ENCODE measurements around the gene EIF1B.

Gene EIF1B

DNA sequence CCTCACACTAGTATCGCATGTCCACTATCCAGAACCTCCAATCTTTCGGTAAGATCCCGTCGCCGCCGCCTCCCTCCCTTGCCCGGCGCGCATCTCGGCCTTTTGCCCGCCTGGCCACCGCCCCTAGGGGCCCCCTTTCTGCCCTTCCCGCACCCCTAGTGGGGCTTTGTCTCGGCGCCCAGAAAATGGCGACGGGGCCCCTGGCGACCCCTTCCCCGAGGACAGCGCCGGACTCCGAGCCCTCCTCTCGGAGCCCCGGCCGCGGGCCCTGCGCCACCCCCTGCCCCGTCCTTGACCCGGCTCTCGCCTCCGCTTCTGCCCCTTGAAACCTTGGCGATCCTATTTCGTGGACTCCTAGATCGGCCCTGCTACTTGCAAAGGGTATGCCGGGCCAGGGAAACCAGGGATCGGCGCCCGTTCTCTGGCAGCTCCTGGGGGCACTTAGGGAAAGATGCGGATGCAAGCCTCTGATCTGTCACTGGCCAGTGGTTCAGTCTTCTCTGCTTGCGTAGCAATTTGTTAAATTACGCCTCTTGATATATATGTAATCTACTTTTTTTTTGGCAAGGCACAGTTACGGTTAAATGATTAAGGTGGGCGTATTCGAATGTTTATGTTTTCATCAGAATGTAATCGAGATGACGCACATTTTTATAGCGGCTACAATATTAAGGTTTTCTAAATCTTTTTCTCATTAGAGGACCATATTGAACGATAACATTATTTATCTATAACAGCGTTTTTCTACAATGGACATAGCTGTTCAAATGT, 603 bp downstream of the EIF1B start:
- DNase-seq, result no peak

GRCh38 chr3:40310705-40311104, 1.2 kb downstream of the EIF1B start:
- no peak for DNase-seq

GRCh38 chr3:40312661-40313226, 3.2 kb downstream of the EIF1B start:
- DNase-seq, result no peak

DNA sequence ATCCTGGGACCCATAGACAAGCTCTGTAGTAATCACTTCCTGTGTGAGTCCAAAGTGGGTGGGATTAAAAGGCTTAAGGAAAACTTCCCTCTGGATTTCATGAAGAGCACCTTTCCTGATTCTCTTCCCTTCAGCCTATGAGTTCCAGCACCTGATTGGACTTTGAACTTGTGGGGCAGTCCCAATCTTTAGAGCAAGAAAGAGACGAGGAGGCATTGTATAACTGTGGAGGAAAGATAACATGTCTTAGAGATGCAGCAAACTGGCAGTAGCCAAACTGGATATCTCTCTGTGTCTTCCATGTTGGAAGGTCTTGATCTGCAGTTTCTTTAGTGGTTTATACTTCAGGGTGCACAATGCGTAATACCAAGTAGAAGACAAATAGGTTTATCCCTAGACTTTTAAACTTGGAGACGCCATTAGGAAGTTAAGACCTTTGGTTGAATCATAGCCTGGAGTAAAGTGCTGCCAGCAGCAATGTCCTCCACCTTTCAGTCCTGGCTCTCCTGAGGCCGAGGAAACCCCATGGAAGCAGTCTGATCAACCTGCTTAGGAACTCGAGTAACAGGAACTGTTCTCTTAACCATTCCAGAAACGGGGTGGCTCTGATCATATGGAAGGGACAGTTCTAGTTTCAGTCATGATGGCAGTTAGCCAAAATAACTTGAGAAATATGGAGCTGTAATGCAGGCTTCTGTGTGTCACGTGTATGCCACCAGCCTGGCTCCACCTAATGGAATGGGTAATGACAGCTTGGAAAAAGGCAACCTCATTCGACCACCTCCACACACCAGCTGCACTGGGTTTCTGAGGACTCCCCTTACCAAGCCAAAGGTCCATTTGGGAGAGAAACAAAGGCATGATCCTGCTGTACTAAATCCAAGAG, 4.7 kb downstream of the EIF1B start:
- peak; percentile 85 for DNase-seq

GRCh38 chr3:40317061-40317855, 7.8 kb downstream of the EIF1B start:
- peak; percentile 50 for DNase-seq

DNA sequence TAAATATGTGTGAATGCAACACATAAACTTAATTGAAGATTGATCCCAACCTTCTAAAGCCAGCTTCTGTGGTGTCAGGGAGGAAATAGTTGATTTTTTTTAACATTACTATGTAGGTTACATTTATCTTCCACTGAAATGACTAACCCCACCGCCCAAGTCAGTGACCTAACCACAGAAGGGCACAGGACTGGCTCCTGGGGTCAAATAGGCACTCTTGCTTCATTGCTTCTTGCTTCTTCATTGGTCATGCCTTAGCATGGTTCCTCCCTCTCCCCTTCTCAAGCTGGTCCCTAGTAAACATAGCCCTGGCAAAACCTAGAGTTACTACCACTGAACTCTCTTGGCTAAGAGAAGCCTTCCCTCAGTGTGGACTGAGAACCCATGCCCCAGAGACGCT, 12.3 kb downstream of the EIF1B start:
- peak; percentile 19 for DNase-seq

GRCh38 chr3:40323946-40324345, 14.4 kb downstream of the EIF1B start:
- DNase-seq, result no peak

- no peak for DNase-seq
Observed at GRCh38 chr3:40324621-40325020, 15.1 kb downstream of the EIF1B start.

DNA sequence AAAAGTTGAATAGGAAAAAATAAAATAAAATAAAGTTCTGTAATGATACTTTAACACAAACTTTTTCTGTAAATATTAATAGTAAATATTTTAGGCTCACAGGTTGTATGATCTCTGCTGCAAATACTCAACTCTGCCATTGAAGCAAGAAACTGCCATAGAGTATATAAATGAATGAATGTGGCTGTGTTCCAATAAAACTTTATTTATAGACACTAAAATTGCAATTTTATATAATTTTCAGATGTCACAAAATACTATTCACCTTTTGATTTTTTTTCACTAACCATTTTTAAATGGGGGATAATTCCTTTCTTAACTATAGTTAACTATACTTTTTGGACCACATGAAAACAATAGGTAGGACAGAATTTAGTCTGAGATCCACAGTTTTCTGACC, 16.0 kb downstream of the EIF1B start:
- no peak for DNase-seq

- no peak for DNase-seq
Observed at GRCh38 chr3:40328374-40328773, 18.9 kb downstream of the EIF1B start.

DNA sequence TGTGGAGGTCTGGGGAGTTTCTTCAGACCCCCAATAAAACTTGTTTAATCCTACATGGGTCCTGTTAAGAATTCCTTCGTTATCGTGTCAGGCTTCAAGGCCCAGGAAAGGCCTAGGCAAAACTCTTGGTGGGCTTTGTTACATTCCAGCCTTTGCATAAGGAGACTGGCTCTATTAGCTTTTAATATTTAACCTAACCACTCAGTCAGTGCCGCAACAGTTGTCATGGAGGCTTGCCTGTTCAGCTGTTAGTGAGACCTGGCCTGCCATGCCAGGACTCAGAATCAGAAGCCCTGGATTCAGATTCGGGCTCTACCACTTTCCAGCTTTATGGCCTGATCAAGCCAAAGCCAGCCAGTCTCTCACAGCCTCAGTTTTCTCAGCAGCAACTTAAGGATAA, 19.6 kb downstream of the EIF1B start:
- no peak for DNase-seq

DNA sequence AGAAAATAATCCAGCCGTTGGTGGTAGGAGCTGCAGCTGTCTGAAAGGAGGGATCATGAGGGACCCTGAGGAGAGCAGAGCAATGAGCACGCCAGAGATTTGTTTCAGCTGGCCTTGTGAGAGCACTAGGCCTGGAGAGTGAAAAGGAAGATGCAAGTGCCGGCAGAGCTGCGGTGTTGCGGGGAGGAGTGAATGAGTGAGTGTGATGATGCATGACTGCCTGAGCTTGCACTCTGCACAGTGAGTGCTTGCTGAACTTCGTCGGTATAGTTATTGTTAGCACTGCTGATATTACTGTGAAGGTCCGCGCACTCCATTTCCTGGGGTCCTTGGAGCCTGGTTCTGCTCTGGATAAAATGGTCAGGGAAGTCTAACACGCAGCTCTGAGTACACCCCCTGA, 23.2 kb downstream of the EIF1B start:
- DNase-seq, result no peak

DNA sequence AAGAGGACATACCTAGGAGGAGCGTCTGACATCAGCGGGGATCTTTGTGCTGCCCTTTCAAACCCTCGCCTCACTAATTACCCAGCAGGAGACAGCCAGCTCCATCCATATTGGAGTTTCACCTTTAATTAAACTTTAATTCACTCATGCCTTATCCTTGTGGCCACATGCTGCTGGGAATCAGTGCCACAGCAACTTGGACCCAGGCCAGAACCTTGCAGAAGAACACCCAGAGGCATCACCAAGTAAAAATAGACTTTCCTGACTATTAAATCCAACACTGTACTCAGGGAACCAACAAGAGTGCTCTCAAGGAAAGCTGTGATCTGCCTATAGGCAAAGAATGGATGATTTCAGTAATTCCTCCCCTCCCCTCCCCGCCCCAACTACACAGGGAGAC, 23.9 kb downstream of the EIF1B start:
- DNase-seq, result no peak

GRCh38 chr3:40333852-40334251, 24.3 kb downstream of the EIF1B start:
- no peak for DNase-seq

- no peak for DNase-seq
Observed at GRCh38 chr3:40336101-40336500, 26.6 kb downstream of the EIF1B start.

GRCh38 chr3:40336511-40337135, 27.1 kb downstream of the EIF1B start:
- DNase-seq, result no peak

GRCh38 chr3:40337136-40338108, 27.9 kb downstream of the EIF1B start:
- DNase-seq, result no peak

GRCh38 chr3:40339871-40340270, 30.4 kb downstream of the EIF1B start:
- no peak for DNase-seq

DNA sequence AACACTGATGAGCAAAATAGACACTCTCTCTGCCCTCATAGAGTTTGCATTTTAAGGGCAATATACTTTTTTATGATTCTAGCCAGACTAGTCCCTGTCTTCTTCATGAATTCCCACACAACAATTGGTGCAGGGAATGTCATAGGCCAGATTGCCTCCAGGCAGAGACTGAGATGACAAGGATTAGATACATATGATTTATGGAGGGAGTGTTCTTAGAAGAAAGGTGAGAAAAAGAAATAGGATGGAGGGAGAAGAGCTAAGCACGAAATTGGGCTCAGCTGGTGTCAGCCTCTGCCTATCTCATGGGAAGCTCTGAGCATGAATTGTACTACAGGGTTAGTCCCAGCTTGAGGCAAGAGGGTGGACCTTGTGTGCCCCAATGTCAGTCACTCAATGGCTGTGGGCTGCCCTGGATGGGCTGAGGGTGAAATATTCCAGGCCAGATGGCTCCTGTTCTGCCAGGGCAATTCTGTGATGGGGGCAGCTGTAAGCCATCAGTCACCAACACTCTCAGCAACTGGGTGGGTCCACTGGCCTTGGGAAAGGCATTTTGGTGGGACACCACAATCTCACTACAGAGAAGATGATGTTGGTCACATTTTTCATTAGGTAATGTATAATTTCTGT, 31.1 kb downstream of the EIF1B start:
- DNase-seq, result no peak

DNA sequence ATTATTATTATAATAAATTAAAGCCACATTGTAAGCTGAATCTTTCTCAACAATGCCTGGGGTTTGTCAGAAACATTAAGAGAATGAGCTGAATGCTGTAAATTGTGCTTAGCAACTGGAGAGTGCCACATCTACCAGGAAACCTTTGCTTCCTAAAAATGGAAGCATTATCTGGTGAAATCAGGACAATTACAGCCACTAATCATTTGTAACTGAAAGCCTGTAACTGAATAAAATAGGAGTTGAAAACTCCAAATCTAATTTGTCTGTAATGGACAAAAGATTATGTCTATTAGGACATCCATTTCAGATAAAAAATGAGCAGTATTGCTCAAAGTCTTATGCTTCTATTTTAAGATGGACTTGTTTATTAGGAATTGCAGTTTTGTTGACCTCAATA, 32.2 kb downstream of the EIF1B start:
- DNase-seq, result no peak

- no peak for DNase-seq
Observed at GRCh38 chr3:40350529-40350928, 41.0 kb downstream of the EIF1B start.
